ENCODE measurements around the gene REEP5. TPM values are rescaled to one million over a fixed set of nuclear protein-coding genes. Genes with fewer than 3 reads are reported as not detected.

The REEP5 gene
- total and polyA plus RNA-seq, 9 of the 15 experiments (the other 6 are each of a cell fraction or from before 2014, with no cell fraction given) = 14.7 to 102 (median 36.0) TPM

GRCh38 chr5:112883192-112883591 lies 38.8 kb downstream of the REEP5 start (continued):
- TF ChIP-seq, protein P1, sequence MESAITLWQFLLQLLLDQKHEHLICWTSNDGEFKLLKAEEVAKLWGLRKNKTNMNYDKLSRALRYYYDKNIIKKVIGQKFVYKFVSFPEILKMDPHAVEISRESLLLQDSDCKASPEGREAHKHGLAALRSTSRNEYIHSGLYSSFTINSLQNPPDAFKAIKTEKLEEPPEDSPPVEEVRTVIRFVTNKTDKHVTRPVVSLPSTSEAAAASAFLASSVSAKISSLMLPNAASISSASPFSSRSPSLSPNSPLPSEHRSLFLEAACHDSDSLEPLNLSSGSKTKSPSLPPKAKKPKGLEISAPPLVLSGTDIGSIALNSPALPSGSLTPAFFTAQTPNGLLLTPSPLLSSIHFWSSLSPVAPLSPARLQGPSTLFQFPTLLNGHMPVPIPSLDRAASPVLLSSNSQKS (CRISPR knock-in tag; IDR thresholded peaks at IDR 0.05) = no peak
- TF ChIP-seq, protein P2, sequence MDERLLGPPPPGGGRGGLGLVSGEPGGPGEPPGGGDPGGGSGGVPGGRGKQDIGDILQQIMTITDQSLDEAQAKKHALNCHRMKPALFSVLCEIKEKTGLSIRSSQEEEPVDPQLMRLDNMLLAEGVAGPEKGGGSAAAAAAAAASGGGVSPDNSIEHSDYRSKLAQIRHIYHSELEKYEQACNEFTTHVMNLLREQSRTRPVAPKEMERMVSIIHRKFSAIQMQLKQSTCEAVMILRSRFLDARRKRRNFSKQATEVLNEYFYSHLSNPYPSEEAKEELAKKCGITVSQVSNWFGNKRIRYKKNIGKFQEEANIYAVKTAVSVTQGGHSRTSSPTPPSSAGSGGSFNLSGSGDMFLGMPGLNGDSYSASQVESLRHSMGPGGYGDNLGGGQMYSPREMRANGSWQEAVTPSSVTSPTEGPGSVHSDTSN (CRISPR knock-in tag; IDR thresholded peaks at IDR 0.05; ENCODE audit: low read depth) = no peak
- TF ChIP-seq, protein P2 (tag; conservative IDR thresholded peaks at IDR 0.05; ENCODE audit: low read depth) = peak; percentile 92
- TF ChIP-seq GTF2E2 (tag; IDR thresholded peaks at IDR 0.05) (no peak), MTA2 (IDR thresholded peaks at IDR 0.05; ENCODE audit: low read depth) (peak; percentile 22; the same call in 1 of the 2 replicates), TGIF2 (CRISPR knock-in tag; IDR thresholded peaks at IDR 0.05) (no peak), NCOA1 (IDR thresholded peaks at IDR 0.05; ENCODE audit: low read depth) (no peak), TFAP4 (CRISPR knock-in tag; IDR thresholded peaks at IDR 0.05; ENCODE audit: borderline replicate concordance) (no peak), HINFP (tag; conservative IDR thresholded peaks at IDR 0.05; ENCODE audit: low read depth) (no peak), HNRNPLL (IDR thresholded peaks at IDR 0.05; ENCODE audit: low read depth, low read length, poor library complexity, severe bottlenecking) (no peak), JUND (IDR thresholded peaks at IDR 0.05; ENCODE audit: borderline replicate concordance, low read depth, low read length) (no peak), JUND (tag; IDR thresholded peaks at IDR 0.05; ENCODE audit: borderline replicate concordance, low read depth, low read length) (peak; percentile 25; the same call in 1 of the 3 replicates), ZNF3 (CRISPR knock-in tag; IDR thresholded peaks at IDR 0.05) (no peak), ZBTB34 (CRISPR knock-in tag; IDR thresholded peaks at IDR 0.05) (no peak), FOSL1 (tag; conservative IDR thresholded peaks at IDR 0.05) (no peak), YY1 (IDR thresholded peaks at IDR 0.05; ENCODE audit: borderline replicate concordance in 1 of 3, control insufficient read depth in 1 of 3, extremely low read depth in 1 of 3, insufficient read depth in 3 of 3, insufficient read length in 1 of 3, insufficient replicate concordance in 2 of 3, low read depth in 1 of 3, low read length in 2 of 3) (no peak), JUNB (CRISPR knock-in tag; conservative IDR thresholded peaks at IDR 0.05) (no peak), GATA2 (CRISPR knock-in tag; IDR thresholded peaks at IDR 0.05) (no peak)
- TF ChIP-seq, protein P3, sequence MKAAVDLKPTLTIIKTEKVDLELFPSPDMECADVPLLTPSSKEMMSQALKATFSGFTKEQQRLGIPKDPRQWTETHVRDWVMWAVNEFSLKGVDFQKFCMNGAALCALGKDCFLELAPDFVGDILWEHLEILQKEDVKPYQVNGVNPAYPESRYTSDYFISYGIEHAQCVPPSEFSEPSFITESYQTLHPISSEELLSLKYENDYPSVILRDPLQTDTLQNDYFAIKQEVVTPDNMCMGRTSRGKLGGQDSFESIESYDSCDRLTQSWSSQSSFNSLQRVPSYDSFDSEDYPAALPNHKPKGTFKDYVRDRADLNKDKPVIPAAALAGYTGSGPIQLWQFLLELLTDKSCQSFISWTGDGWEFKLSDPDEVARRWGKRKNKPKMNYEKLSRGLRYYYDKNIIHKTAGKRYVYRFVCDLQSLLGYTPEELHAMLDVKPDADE (conservative IDR thresholded peaks at IDR 0.05; ENCODE audit: control insufficient read depth, low read depth, low read length) = no peak
